Measurements from ENCODE around the gene PIK3AP1. TPM values are rescaled to one million over a fixed set of nuclear protein-coding genes. Genes with fewer than 3 reads are reported as not detected.

Gene PIK3AP1
- total and polyA plus RNA-seq, 4 donors: 27.3 to 137 (median 50.9) TPM

DNA sequence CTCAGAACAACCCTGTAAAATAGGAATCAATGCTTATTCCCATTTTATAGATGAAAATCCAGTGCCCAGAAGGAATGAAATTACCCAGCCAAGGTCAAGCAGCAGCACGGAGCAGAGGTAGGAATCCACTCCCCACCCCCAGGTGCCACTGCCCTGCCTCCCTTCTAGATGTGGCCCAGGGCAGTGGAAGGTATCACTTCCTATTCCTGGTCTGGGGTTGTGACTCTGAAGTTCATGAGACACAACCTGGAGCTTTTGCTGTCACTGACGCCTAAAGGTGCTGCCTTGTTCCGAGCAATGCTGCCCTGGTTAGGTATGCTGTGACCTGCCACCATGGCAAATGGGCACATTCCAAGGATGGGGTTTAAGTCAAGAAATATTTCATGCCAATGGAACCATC, 53.6 kb downstream of the PIK3AP1 start:
- peaks cover 0 to 5% (median 2%) of the 10 kb centered on the region in 4 donors for H3K36me3 ChIP-seq (ENCODE audit: control insufficient read depth in 4 of 4, insufficient read depth in 3 of 4, low read depth in 1 of 4, low read length in 3 of 4)
- no peak for TF ChIP-seq RAD21 (IDR thresholded peaks at IDR 0.05)
- no peak for TF ChIP-seq FOXA2 (IDR thresholded peaks at IDR 0.05)
- TF ChIP-seq GABPA (IDR thresholded peaks at IDR 0.05 in 1 of 2, conservative IDR thresholded peaks at IDR 0.05 in 1 of 2): no peak
- TF ChIP-seq, protein P1, sequence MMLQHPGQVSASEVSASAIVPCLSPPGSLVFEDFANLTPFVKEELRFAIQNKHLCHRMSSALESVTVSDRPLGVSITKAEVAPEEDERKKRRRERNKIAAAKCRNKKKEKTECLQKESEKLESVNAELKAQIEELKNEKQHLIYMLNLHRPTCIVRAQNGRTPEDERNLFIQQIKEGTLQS (IDR thresholded peaks at IDR 0.05): no peak
- TF ChIP-seq, protein P2, sequence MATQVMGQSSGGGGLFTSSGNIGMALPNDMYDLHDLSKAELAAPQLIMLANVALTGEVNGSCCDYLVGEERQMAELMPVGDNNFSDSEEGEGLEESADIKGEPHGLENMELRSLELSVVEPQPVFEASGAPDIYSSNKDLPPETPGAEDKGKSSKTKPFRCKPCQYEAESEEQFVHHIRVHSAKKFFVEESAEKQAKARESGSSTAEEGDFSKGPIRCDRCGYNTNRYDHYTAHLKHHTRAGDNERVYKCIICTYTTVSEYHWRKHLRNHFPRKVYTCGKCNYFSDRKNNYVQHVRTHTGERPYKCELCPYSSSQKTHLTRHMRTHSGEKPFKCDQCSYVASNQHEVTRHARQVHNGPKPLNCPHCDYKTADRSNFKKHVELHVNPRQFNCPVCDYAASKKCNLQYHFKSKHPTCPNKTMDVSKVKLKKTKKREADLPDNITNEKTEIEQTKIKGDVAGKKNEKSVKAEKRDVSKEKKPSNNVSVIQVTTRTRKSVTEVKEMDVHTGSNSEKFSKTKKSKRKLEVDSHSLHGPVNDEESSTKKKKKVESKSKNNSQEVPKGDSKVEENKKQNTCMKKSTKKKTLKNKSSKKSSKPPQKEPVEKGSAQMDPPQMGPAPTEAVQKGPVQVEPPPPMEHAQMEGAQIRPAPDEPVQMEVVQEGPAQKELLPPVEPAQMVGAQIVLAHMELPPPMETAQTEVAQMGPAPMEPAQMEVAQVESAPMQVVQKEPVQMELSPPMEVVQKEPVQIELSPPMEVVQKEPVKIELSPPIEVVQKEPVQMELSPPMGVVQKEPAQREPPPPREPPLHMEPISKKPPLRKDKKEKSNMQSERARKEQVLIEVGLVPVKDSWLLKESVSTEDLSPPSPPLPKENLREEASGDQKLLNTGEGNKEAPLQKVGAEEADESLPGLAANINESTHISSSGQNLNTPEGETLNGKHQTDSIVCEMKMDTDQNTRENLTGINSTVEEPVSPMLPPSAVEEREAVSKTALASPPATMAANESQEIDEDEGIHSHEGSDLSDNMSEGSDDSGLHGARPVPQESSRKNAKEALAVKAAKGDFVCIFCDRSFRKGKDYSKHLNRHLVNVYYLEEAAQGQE (IDR thresholded peaks at IDR 0.05): no peak
- H3K27me3 ChIP-seq (ENCODE audit: control insufficient read depth in 4 of 4, insufficient read depth in 4 of 4, low read length in 3 of 4): no peaks in the 10 kb centered on the region
- peak overlapping the region in 1 of 2 donors; percentile 16 for H3K27ac ChIP-seq (ENCODE audit: low read depth in 1 of 2, low read length in 2 of 2)
- H3K9me3 ChIP-seq (ENCODE audit: control insufficient read depth in 4 of 4, low read length in 3 of 4): no peaks in the 10 kb centered on the region
- no peak overlapping the region for H3K4me3 ChIP-seq (ENCODE audit: low read depth in 1 of 3, low read length in 3 of 3)
- H3K9ac ChIP-seq (ENCODE audit: low read depth in 1 of 2, low read length in 2 of 2): no peak overlapping the region
- H3K4me1 ChIP-seq (ENCODE audit: control insufficient read depth in 4 of 4, insufficient read depth in 4 of 4, low read length in 3 of 4): peaks cover 9 to 47% (median 37%) of the 10 kb centered on the region in 4 donors
- no peak for DNase-seq (ENCODE audit: low spot score)
- 91% methylated on average over 3 of the region's 3 CpGs for WGBS

DNA sequence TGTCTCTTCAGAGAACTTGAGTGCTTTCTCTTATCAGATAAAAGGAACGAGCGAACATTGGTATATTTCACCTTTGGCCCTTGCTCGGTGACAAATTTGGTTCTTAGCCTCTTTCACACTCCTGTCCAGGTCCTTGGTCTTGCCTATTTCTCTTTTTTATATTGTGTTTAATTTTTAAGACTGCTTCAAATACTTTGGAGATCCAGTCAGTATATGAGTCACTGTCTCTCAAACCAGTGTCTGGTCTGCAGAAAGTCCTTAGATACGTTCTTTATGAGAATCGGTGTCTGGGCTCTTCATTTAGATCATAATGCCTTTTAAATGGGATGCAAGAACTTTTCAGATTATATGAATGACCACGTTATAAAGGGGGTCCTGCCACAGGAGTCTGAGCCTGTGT, 55.0 kb downstream of the PIK3AP1 start:
- Histone ChIP-seq H3K27ac (ENCODE audit: low read depth in 1 of 2, low read length in 2 of 2) (peak overlapping the region; percentile 71 to 74), H3K9me3 (ENCODE audit: control insufficient read depth in 4 of 4, low read length in 3 of 4) (no peaks in the 10 kb centered on the region), H3K4me1 (ENCODE audit: control insufficient read depth in 4 of 4, insufficient read depth in 4 of 4, low read length in 3 of 4) (peaks cover 8 to 41% (median 32%) of the 10 kb centered on the region in 4 donors), H3K36me3 (ENCODE audit: control insufficient read depth in 4 of 4, insufficient read depth in 3 of 4, low read depth in 1 of 4, low read length in 3 of 4) (peaks cover 0 to 5% (median 2%) of the 10 kb centered on the region in 4 donors), H3K27me3 (ENCODE audit: control insufficient read depth in 4 of 4, insufficient read depth in 4 of 4, low read length in 3 of 4) (no peaks in the 10 kb centered on the region), H3K4me3 (ENCODE audit: low read depth in 1 of 3, low read length in 3 of 3) (no peak overlapping the region), H3K9ac (ENCODE audit: low read depth in 1 of 2, low read length in 2 of 2) (no peak overlapping the region)
- no peak for DNase-seq (ENCODE audit: low spot score)
- WGBS: 69% methylated on average over 6 of the region's 6 CpGs
- TF ChIP-seq EGR1 (IDR thresholded peaks at IDR 0.05; ENCODE audit: low read depth in 2 of 2) (no peak), TAF1 (conservative IDR thresholded peaks at IDR 0.05) (no peak)

DNA sequence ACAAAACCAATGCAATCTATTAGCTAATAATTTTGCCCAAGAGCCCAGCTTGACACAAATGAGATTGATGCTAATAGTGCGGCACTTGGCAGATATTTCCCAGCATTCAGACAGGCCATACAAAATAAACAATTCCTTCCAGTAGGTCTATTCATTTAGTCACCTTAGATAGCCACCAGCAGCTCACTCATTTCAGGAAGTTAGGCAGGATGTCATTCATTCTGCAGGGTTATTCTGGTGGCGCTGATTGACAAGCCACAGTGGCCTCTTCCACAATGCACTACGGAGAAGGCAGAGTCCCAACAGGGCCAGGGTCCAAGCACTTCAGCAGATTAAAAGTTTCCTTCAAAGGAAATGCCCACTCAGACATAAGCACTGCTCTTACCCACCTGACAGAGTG, 55.8 kb downstream of the PIK3AP1 start:
- peaks cover 8 to 46% (median 32%) of the 10 kb centered on the region in 4 donors for H3K4me1 ChIP-seq (ENCODE audit: control insufficient read depth in 4 of 4, insufficient read depth in 4 of 4, low read length in 3 of 4)
- no peak for DNase-seq (ENCODE audit: low spot score)
- no peak overlapping the region for H3K4me3 ChIP-seq (ENCODE audit: low read depth in 1 of 3, low read length in 3 of 3)
- H3K36me3 ChIP-seq (ENCODE audit: control insufficient read depth in 4 of 4, insufficient read depth in 3 of 4, low read depth in 1 of 4, low read length in 3 of 4): peaks cover 0 to 5% (median 2%) of the 10 kb centered on the region in 4 donors
- no peaks in the 10 kb centered on the region for H3K9me3 ChIP-seq (ENCODE audit: control insufficient read depth in 4 of 4, low read length in 3 of 4)
- WGBS: 34% methylated on average over 3 of the region's 3 CpGs
- TF ChIP-seq HNF4G (IDR thresholded peaks at IDR 0.05) (no peak), RXRA (IDR thresholded peaks at IDR 0.05) (peak; percentile 34 to 65), FOXA2 (IDR thresholded peaks at IDR 0.05) (no peak), SP1 (IDR thresholded peaks at IDR 0.05) (peak; percentile 52), TAF1 (conservative IDR thresholded peaks at IDR 0.05) (no peak), EGR1 (IDR thresholded peaks at IDR 0.05; ENCODE audit: low read depth in 2 of 2) (peak in 1 of 2 donors; percentile 26), NR2F2 (IDR thresholded peaks at IDR 0.05) (no peak), FOXA1 (IDR thresholded peaks at IDR 0.05) (no peak), HNF4A (conservative IDR thresholded peaks at IDR 0.05) (peak in 1 of 2 donors; percentile 21), RAD21 (IDR thresholded peaks at IDR 0.05) (peak in 1 of 2 donors; percentile 48)
- TF ChIP-seq, protein P3, sequence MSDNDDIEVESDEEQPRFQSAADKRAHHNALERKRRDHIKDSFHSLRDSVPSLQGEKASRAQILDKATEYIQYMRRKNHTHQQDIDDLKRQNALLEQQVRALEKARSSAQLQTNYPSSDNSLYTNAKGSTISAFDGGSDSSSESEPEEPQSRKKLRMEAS (IDR thresholded peaks at IDR 0.05): no peak
- TF ChIP-seq, protein P1 (IDR thresholded peaks at IDR 0.05): no peak
- peak overlapping the region in 1 of 2 donors; percentile 14 for H3K9ac ChIP-seq (ENCODE audit: low read depth in 1 of 2, low read length in 2 of 2)
- H3K27ac ChIP-seq (ENCODE audit: low read depth in 1 of 2, low read length in 2 of 2): peak overlapping the region; percentile 71 to 74
- H3K27me3 ChIP-seq (ENCODE audit: control insufficient read depth in 4 of 4, insufficient read depth in 4 of 4, low read length in 3 of 4): no peaks in the 10 kb centered on the region
